Measurements from ENCODE around the gene PTOV1. TPM values are rescaled to one million over a fixed set of nuclear protein-coding genes. Genes with fewer than 3 reads are reported as not detected.

PTOV1 gene
- 10 to 100 TPM; 64.6 to 78.0 TPM for total RNA-seq

GRCh38 chr19:49850487-49851342 lies at the start of gene PTOV1:
PTOV1 (plus strand) TSS chr19:49851159.
- DNase-seq (ENCODE audit: low spot score) (peak; percentile 91), ATAC-seq (peak; percentile 92 to 96)
- Mint-ChIP-seq H3K4me1 (ENCODE audit: low read depth in 2 of 2) (peaks cover 32 to 33% of the 10 kb centered on the region in 2 donors), H3K27me3 (no peaks in the 10 kb centered on the region), H3K4me3 (peak within 1 kb of the TSS; percentile 91), H3K27ac (peak within 1 kb of the TSS; percentile 75 to 81), H3K36me3 (peaks cover 6% of the 10 kb centered on the region), H3K9me3 (peaks cover 3% of the 10 kb centered on the region)

- peaks cover 5 to 7% of the 10 kb centered on the region in 2 donors for H3K4me1 Mint-ChIP-seq (ENCODE audit: low read depth in 2 of 2)
- peaks cover 13% of the 10 kb centered on the region for H3K36me3 Mint-ChIP-seq
- ATAC-seq (no peak), DNase-seq (ENCODE audit: low spot score) (no peak)
- no peaks in the 10 kb centered on the region for H3K27me3 Mint-ChIP-seq
- H3K9me3 Mint-ChIP-seq, result no peaks in the 10 kb centered on the region
- no peak overlapping the region for H3K4me3 Mint-ChIP-seq
- no peak overlapping the region for H3K27ac Mint-ChIP-seq
These were observed 49.5 kb upstream of the PTOV1 start for GRCh38 chr19:49801401-49801888.

GRCh38 chr19:49801966-49802661 lies 48.8 kb upstream of the PTOV1 start:
- DNase-seq (ENCODE audit: low spot score) (no peak), ATAC-seq (no peak)
- Mint-ChIP-seq H3K4me1 (ENCODE audit: low read depth in 2 of 2) (peaks cover 6 to 8% of the 10 kb centered on the region in 2 donors), H3K9me3 (no peaks in the 10 kb centered on the region), H3K27ac (no peak overlapping the region), H3K36me3 (peaks cover 11% of the 10 kb centered on the region), H3K4me3 (no peak overlapping the region), H3K27me3 (no peaks in the 10 kb centered on the region)

GRCh38 chr19:49802836-49803528 lies 48.0 kb upstream of the PTOV1 start:
- Mint-ChIP-seq H3K27me3 (no peaks in the 10 kb centered on the region), H3K4me1 (ENCODE audit: low read depth in 2 of 2) (peaks cover 9 to 13% of the 10 kb centered on the region in 2 donors), H3K27ac (peak overlapping the region in 1 of 2 donors; percentile 2), H3K9me3 (no peaks in the 10 kb centered on the region), H3K4me3 (no peak overlapping the region), H3K36me3 (peaks cover 11% of the 10 kb centered on the region)
- ATAC-seq, result no peak
- DNase-seq (ENCODE audit: low spot score), result no peak

- ATAC-seq, result no peak
- Mint-ChIP-seq H3K27ac (peak overlapping the region in 1 of 2 donors; percentile 2), H3K36me3 (peaks cover 11% of the 10 kb centered on the region)
These were observed 47.5 kb upstream of the PTOV1 start for GRCh38 chr19:49803529-49803856.

GRCh38 chr19:49805822-49806619 lies 44.9 kb upstream of the PTOV1 start:
- DNase-seq (ENCODE audit: low spot score) (no peak), ATAC-seq (no peak)
- no peaks in the 10 kb centered on the region for H3K9me3 Mint-ChIP-seq

More at GRCh38 chr19:49803529-49803856, 47.5 kb upstream of the PTOV1 start:
- H3K4me1 Mint-ChIP-seq (ENCODE audit: low read depth in 2 of 2), result peaks cover 14 to 15% of the 10 kb centered on the region in 2 donors
- H3K27me3 Mint-ChIP-seq, result no peaks in the 10 kb centered on the region
- no peak overlapping the region for H3K4me3 Mint-ChIP-seq
- no peaks in the 10 kb centered on the region for H3K9me3 Mint-ChIP-seq
- DNase-seq (ENCODE audit: low spot score), result no peak

GRCh38 chr19:49806620-49806959 lies 44.4 kb upstream of the PTOV1 start:
- Mint-ChIP-seq H3K4me1 (ENCODE audit: low read depth in 2 of 2) (peaks cover 26 to 27% of the 10 kb centered on the region in 2 donors), H3K27ac (peak overlapping the region in 1 of 2 donors; percentile 40), H3K9me3 (no peaks in the 10 kb centered on the region), H3K36me3 (peaks cover 11% of the 10 kb centered on the region), H3K4me3 (no peak overlapping the region), H3K27me3 (no peaks in the 10 kb centered on the region)
- ATAC-seq (no peak), DNase-seq (ENCODE audit: low spot score) (no peak)

More at GRCh38 chr19:49805822-49806619, 44.9 kb upstream of the PTOV1 start:
- H3K4me1 Mint-ChIP-seq (ENCODE audit: low read depth in 2 of 2), result peaks cover 26 to 27% of the 10 kb centered on the region in 2 donors
- no peaks in the 10 kb centered on the region for H3K27me3 Mint-ChIP-seq
- no peak overlapping the region for H3K4me3 Mint-ChIP-seq
- H3K36me3 Mint-ChIP-seq, result peaks cover 11% of the 10 kb centered on the region
- peak overlapping the region in 1 of 2 donors; percentile 40 for H3K27ac Mint-ChIP-seq

GRCh38 chr19:49807058-49807903 lies 43.7 kb upstream of the PTOV1 start:
- H3K27me3 Mint-ChIP-seq, result no peaks in the 10 kb centered on the region
- H3K36me3 Mint-ChIP-seq, result peaks cover 11% of the 10 kb centered on the region
- no peak for ATAC-seq
- no peak for DNase-seq (ENCODE audit: low spot score)
- H3K4me1 Mint-ChIP-seq (ENCODE audit: low read depth in 2 of 2), result peaks cover 26 to 28% of the 10 kb centered on the region in 2 donors
- H3K4me3 Mint-ChIP-seq, result no peak overlapping the region
- H3K9me3 Mint-ChIP-seq, result no peaks in the 10 kb centered on the region
- H3K27ac Mint-ChIP-seq, result peak overlapping the region in 1 of 2 donors; percentile 34

- ATAC-seq, result no peak
- H3K4me3 Mint-ChIP-seq, result peak overlapping the region; percentile 89
These were observed 42.9 kb upstream of the PTOV1 start for GRCh38 chr19:49807904-49808675.

GRCh38 chr19:49808711-49809159 lies 42.2 kb upstream of the PTOV1 start:
- H3K27me3 Mint-ChIP-seq, result no peaks in the 10 kb centered on the region
- peak overlapping the region; percentile 28 to 53 for H3K27ac Mint-ChIP-seq
- DNase-seq (ENCODE audit: low spot score) (peak; percentile 90), ATAC-seq (peak; percentile 58 to 74)
- peaks cover 7% of the 10 kb centered on the region for H3K36me3 Mint-ChIP-seq
- H3K4me1 Mint-ChIP-seq (ENCODE audit: low read depth in 2 of 2), result peaks cover 33 to 37% of the 10 kb centered on the region in 2 donors
- H3K9me3 Mint-ChIP-seq, result no peaks in the 10 kb centered on the region
- H3K4me3 Mint-ChIP-seq, result peak overlapping the region; percentile 89

More at GRCh38 chr19:49807904-49808675, 42.9 kb upstream of the PTOV1 start:
- H3K9me3 Mint-ChIP-seq, result no peaks in the 10 kb centered on the region
- no peaks in the 10 kb centered on the region for H3K27me3 Mint-ChIP-seq
- H3K27ac Mint-ChIP-seq, result peak overlapping the region in 1 of 2 donors; percentile 53
- DNase-seq (ENCODE audit: low spot score), result no peak
- H3K4me1 Mint-ChIP-seq (ENCODE audit: low read depth in 2 of 2), result peaks cover 29 to 36% of the 10 kb centered on the region in 2 donors
- peaks cover 11% of the 10 kb centered on the region for H3K36me3 Mint-ChIP-seq

- DNase-seq (ENCODE audit: low spot score) (peak; percentile 74), ATAC-seq (peak; percentile 47 to 56)
- Mint-ChIP-seq H3K27ac (peak overlapping the region; percentile 28 to 53), H3K9me3 (no peaks in the 10 kb centered on the region), H3K36me3 (peaks cover 7% of the 10 kb centered on the region), H3K4me1 (ENCODE audit: low read depth in 2 of 2) (peaks cover 37% of the 10 kb centered on the region in 2 donors), H3K4me3 (peak overlapping the region; percentile 89), H3K27me3 (no peaks in the 10 kb centered on the region)
These were observed 41.6 kb upstream of the PTOV1 start for GRCh38 chr19:49809160-49809940.

Data from natural killer cell treated with Interleukin-12 subunit alpha and Interleukin-12 subunit beta and Interleukin-15 and Interleukin-18, amount 100 ng/mL, for 72 hours (primary cell).